ENCODE data around the gene CHCHD3. TPM values are rescaled to one million over a fixed set of nuclear protein-coding genes. Genes with fewer than 3 reads are reported as not detected.

CHCHD3 gene
- total RNA-seq, 1 experiment from 2014 or later: 100 TPM

DNA sequence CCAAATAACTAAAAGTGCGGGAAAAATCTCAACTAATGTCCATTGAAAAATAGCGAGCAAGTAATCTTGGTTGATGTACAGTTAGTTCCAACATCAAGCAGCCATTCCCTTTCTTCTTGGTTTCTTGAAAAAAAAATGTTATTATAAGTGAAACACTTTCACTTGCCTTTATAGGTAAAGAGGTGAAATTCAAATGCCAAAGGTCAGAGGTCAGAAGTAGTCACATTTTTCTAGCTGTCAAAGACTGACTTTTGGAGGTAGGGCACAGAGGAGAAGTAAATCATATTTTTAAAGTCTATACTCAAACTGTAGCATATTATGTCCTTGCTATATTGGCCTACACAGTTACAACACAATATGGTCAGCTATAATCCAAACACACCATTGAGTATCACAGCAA, 62.3 kb downstream of the CHCHD3 start:
- intact Hi-C loops (cut with micrococcal nuclease; ENCODE audit: unreplicated experiment): no loop called here
- Histone ChIP-seq H3K27ac (no peak overlapping the region), H3K9me2 (ENCODE audit: insufficient read depth) (no peaks in the 10 kb centered on the region), H3K4me3 (no peak overlapping the region), H3K4me1 (replicated peaks; ENCODE audit: insufficient read depth) (no peaks in the 10 kb centered on the region), H3K79me2 (ENCODE audit: low read depth) (0 out of 2 replicates have a peak, but pooled peaks cover 3% of the 10 kb centered on the region), H2AFZ (no peak overlapping the region), H3F3A (ENCODE audit: insufficient read depth, low read depth) (no peaks in the 10 kb centered on the region), H3K4me2 (no peak overlapping the region), H3K36me3 (ENCODE audit: low read depth) (peaks cover 4% of the 10 kb centered on the region; the same call in 1 of the 2 replicates), H4K20me1 (ENCODE audit: insufficient read depth) (peaks cover 4% of the 10 kb centered on the region; the same call in 1 of the 2 replicates), H3K9me3 (ENCODE audit: insufficient read depth, low read depth) (no peaks in the 10 kb centered on the region), H3K27me3 (ENCODE audit: insufficient read depth, low read depth) (no peaks in the 10 kb centered on the region)
- ChIA-PET CTCF (no interaction called here), POLR2A (ENCODE audit: unreplicated experiment) (no interaction called here)
- TF ChIP-seq, protein P1, sequence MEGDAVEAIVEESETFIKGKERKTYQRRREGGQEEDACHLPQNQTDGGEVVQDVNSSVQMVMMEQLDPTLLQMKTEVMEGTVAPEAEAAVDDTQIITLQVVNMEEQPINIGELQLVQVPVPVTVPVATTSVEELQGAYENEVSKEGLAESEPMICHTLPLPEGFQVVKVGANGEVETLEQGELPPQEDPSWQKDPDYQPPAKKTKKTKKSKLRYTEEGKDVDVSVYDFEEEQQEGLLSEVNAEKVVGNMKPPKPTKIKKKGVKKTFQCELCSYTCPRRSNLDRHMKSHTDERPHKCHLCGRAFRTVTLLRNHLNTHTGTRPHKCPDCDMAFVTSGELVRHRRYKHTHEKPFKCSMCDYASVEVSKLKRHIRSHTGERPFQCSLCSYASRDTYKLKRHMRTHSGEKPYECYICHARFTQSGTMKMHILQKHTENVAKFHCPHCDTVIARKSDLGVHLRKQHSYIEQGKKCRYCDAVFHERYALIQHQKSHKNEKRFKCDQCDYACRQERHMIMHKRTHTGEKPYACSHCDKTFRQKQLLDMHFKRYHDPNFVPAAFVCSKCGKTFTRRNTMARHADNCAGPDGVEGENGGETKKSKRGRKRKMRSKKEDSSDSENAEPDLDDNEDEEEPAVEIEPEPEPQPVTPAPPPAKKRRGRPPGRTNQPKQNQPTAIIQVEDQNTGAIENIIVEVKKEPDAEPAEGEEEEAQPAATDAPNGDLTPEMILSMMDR (conservative IDR thresholded peaks at IDR 0.05): no peak
- no peak for TF ChIP-seq EZH2 (IDR thresholded peaks at IDR 0.05; ENCODE audit: low read depth)
- BruUV-seq (replicated peaks): no TSS peak
- no peak for DNase-seq

DNA sequence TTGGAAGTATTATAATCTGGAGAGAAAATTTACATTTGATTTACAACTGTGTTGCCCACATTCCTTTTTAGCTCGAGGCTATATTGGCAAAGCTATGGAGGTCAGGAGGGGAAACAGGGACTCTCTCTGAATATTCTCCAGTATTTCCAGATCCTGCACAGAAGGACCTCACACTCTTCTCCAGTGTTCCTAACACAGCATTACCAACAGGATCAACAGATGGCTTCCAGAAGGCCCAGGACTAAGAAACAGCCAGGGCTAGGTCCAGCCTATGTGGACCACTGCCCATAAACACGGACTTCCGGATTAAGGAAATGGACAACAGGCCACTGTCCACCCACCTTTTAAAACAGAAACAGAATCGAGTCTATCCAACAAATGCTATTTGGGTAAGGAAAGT, 65.3 kb downstream of the CHCHD3 start:
- POLR2A ChIA-PET (ENCODE audit: unreplicated experiment): no interaction called here

DNA sequence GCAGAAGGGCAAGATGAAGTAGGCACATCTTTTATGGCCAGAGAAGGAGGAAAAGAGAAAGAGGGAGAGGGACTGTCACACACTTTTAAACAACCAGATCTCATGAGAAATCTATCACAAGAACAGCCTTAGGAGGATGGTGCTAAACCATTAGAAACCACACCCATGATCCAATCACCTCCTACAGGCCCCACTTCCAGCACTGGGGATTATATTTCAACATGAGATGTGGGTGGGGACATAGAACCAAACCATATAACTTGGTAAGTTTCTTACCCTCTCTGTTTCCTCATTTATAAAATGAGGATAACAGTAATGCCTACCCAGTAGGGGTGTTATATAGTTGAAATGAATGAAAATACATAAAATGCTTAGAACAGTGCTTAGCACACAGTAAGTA, 66.0 kb downstream of the CHCHD3 start:
- H2AFZ ChIP-seq: no peak overlapping the region
- H3K27ac ChIP-seq: no peak overlapping the region
- no peaks in the 10 kb centered on the region for H3K4me1 ChIP-seq (replicated peaks; ENCODE audit: insufficient read depth)
- no peaks in the 10 kb centered on the region for H3F3A ChIP-seq (ENCODE audit: insufficient read depth, low read depth)
- no peak for DNase-seq
- ChIA-PET CTCF (no interaction called here), POLR2A (ENCODE audit: unreplicated experiment) (no interaction called here)
- H3K4me3 ChIP-seq: no peak overlapping the region
- no peaks in the 10 kb centered on the region for H3K36me3 ChIP-seq (ENCODE audit: low read depth)
- peaks cover 4% of the 10 kb centered on the region; the same call in 1 of the 2 replicates for H4K20me1 ChIP-seq (ENCODE audit: insufficient read depth)
- TF ChIP-seq, protein P1 (conservative IDR thresholded peaks at IDR 0.05): no peak
- no peak for TF ChIP-seq EZH2 (IDR thresholded peaks at IDR 0.05; ENCODE audit: low read depth)
- H3K9me3 ChIP-seq (ENCODE audit: insufficient read depth, low read depth): no peaks in the 10 kb centered on the region
- H3K27me3 ChIP-seq (ENCODE audit: insufficient read depth, low read depth): no peaks in the 10 kb centered on the region
- no peak overlapping the region for H3K4me2 ChIP-seq
- H3K9me2 ChIP-seq (ENCODE audit: insufficient read depth): no peaks in the 10 kb centered on the region
- intact Hi-C loops (cut with micrococcal nuclease; ENCODE audit: unreplicated experiment): no loop called here
- no TSS peak for BruUV-seq (replicated peaks)
- H3K79me2 ChIP-seq (ENCODE audit: low read depth): 0 out of 2 replicates have a peak, but pooled peaks cover 12% of the 10 kb centered on the region

More for the DNA sequence above, 65.3 kb downstream of the CHCHD3 start:
- Histone ChIP-seq H4K20me1 (ENCODE audit: insufficient read depth) (peaks cover 4% of the 10 kb centered on the region; the same call in 1 of the 2 replicates), H3K9me2 (ENCODE audit: insufficient read depth) (no peaks in the 10 kb centered on the region), H3K27ac (no peak overlapping the region), H3K27me3 (ENCODE audit: insufficient read depth, low read depth) (no peaks in the 10 kb centered on the region), H3K4me1 (replicated peaks; ENCODE audit: insufficient read depth) (no peaks in the 10 kb centered on the region), H3K4me3 (no peak overlapping the region), H3K9me3 (ENCODE audit: insufficient read depth, low read depth) (no peaks in the 10 kb centered on the region), H3K79me2 (ENCODE audit: low read depth) (0 out of 2 replicates have a peak, but pooled peaks cover 7% of the 10 kb centered on the region), H3K36me3 (ENCODE audit: low read depth) (no peaks in the 10 kb centered on the region), H2AFZ (no peak overlapping the region), H3K4me2 (no peak overlapping the region), H3F3A (ENCODE audit: insufficient read depth, low read depth) (no peaks in the 10 kb centered on the region)
- intact Hi-C loops (cut with micrococcal nuclease; ENCODE audit: unreplicated experiment): no loop called here
- no peak for TF ChIP-seq EZH2 (IDR thresholded peaks at IDR 0.05; ENCODE audit: low read depth)
- TF ChIP-seq, protein P1 (conservative IDR thresholded peaks at IDR 0.05): no peak
- BruUV-seq (replicated peaks): no TSS peak
- no peak for DNase-seq
- CTCF ChIA-PET: no interaction called here

Measured in PC-9 (cell line).